ENCODE data around the gene PTCSC3. TPM values are rescaled to one million over a fixed set of nuclear protein-coding genes. Genes with fewer than 3 reads are reported as not detected.

PTCSC3 gene
- total and polyA plus RNA-seq, 9 of the 15 experiments (the other 6 are each of a cell fraction or from before 2014, with no cell fraction given), result not detected

DNA sequence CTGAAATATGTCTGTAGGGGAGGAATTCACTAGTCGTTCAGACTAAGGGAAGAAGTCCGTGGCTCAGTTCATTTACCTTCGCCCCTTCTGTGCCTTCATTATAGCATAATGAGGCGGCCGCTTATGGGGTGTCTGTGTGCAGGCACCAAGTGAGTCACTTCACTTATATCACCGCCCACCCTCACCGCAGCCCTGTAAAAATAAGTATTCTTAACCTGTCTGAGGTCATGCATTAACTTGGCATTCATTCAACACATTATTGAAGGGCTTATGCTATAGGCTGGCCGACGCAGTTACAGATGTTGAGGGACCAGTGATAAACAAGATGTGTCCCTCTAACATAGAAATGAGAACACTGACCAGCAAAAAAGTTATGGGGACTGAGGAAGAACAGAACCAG is 47.7 kb upstream of the PTCSC3 start:
- no TSS peak for BruUV-seq (replicated peaks)
- Histone ChIP-seq H3K9me1 (ENCODE audit: control insufficient read depth, insufficient read depth, low read length) (no peaks in the 10 kb centered on the region), H3K9me3 (replicated peaks; ENCODE audit: control insufficient read depth, insufficient read depth, low read depth, low read length) (no peaks in the 10 kb centered on the region), H2AFZ (ENCODE audit: low read depth, low read length) (no peak overlapping the region), H3K36me3 (ENCODE audit: control insufficient read depth, insufficient read depth, low read length) (no peaks in the 10 kb centered on the region), H3K27me3 (ENCODE audit: control insufficient read depth in 2 of 2, insufficient read depth in 2 of 2, low read length in 2 of 2) (no peaks in the 10 kb centered on the region; a peak in 3 of 5 replicates), H4K20me1 (replicated peaks; ENCODE audit: control insufficient read depth, insufficient read depth, low read length) (no peaks in the 10 kb centered on the region), H3K4me3 (no peak overlapping the region), H3K9ac (ENCODE audit: insufficient read depth in 1 of 2, low read depth in 2 of 2, low read length in 2 of 2) (no peak overlapping the region), H3K27ac (ENCODE audit: extremely low read depth, low read depth, low read length) (no peak overlapping the region), H3K4me1 (replicated peaks in 1 of 2; ENCODE audit: control insufficient read depth in 2 of 2, insufficient read depth in 2 of 2, low read length in 2 of 2) (peaks cover 0 to 3% of the 10 kb centered on the region in 2 experiments; a peak in 3 of 5 replicates), H3K79me2 (ENCODE audit: control insufficient read depth, insufficient read depth, low read length) (no peaks in the 10 kb centered on the region), H3K4me2 (ENCODE audit: insufficient read depth, low read length) (no peak overlapping the region)
- ChIA-PET CTCF (ENCODE audit: low intra/inter-chr PET ratio) (no interaction called here), POLR2A (no interaction called here)
- in situ Hi-C loops (cut with MboI) (no loop called here), intact Hi-C loops (cut with micrococcal nuclease) (no loop called here)
- TF ChIP-seq, protein P1, sequence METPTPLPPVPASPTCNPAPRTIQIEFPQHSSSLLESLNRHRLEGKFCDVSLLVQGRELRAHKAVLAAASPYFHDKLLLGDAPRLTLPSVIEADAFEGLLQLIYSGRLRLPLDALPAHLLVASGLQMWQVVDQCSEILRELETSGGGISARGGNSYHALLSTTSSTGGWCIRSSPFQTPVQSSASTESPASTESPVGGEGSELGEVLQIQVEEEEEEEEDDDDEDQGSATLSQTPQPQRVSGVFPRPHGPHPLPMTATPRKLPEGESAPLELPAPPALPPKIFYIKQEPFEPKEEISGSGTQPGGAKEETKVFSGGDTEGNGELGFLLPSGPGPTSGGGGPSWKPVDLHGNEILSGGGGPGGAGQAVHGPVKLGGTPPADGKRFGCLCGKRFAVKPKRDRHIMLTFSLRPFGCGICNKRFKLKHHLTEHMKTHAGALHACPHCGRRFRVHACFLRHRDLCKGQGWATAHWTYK (CRISPR knock-in tag; IDR thresholded peaks at IDR 0.05), result no peak
- TF ChIP-seq SRSF9 (IDR thresholded peaks at IDR 0.05; ENCODE audit: borderline replicate concordance, low read depth, low read length), result no peak
- TF ChIP-seq SMC3 (conservative IDR thresholded peaks at IDR 0.05; ENCODE audit: insufficient read depth, low read depth, low read length), result no peak
- TF ChIP-seq TARDBP (IDR thresholded peaks at IDR 0.05), result no peak
- peak in 1 of 4 experiments; percentile 15 for DNase-seq (ENCODE audit: extremely low read depth in 1 of 4, low spot score in 3 of 4)
- WGBS (ENCODE audit: insufficient coverage, low coverage, missing lambda C conversion rate), result 11% methylated on average over 9 of the region's 9 CpGs
- FAIRE-seq, result no peak
- ATAC-seq, result peak; percentile 39

DNA sequence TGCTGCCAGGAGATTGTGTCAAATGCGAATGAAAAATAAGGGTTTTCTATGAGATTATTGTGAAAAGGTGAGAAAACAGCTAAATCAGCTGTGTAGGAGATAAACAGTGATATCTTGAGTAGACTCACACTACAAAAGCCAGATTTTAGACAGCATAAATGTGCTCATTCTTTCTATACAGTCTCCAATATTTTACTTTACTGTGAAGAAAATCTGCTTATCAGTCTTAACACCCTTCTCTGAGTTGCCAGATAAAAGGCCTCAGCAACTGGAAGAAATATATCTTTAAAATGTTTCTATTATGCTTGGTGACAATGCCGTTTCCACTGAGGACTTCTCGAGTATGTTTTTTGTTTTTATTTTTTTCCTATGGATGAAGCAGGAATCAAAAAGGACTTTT is 47.0 kb upstream of the PTCSC3 start:
- DNase-seq (ENCODE audit: extremely low read depth in 1 of 4, low spot score in 3 of 4) (peak in 1 of 4 experiments; percentile 23), ATAC-seq (peak; percentile 59), FAIRE-seq (no peak)
- H4K20me1 ChIP-seq (replicated peaks; ENCODE audit: control insufficient read depth, insufficient read depth, low read length), result no peaks in the 10 kb centered on the region
- no peak overlapping the region for H3K27ac ChIP-seq (ENCODE audit: extremely low read depth, low read depth, low read length)
- no peak overlapping the region for H2AFZ ChIP-seq (ENCODE audit: low read depth, low read length)
- H3K36me3 ChIP-seq (ENCODE audit: control insufficient read depth, insufficient read depth, low read length), result no peaks in the 10 kb centered on the region
- no peaks in the 10 kb centered on the region; a peak in 3 of 5 replicates for H3K27me3 ChIP-seq (ENCODE audit: control insufficient read depth in 2 of 2, insufficient read depth in 2 of 2, low read length in 2 of 2)
- H3K4me3 ChIP-seq, result no peak overlapping the region
- ChIA-PET CTCF (ENCODE audit: low intra/inter-chr PET ratio) (no interaction called here), POLR2A (no interaction called here)
- peaks cover 0 to 3% of the 10 kb centered on the region in 2 experiments; a peak in 3 of 5 replicates for H3K4me1 ChIP-seq (replicated peaks in 1 of 2; ENCODE audit: control insufficient read depth in 2 of 2, insufficient read depth in 2 of 2, low read length in 2 of 2)
- intact Hi-C loops (cut with micrococcal nuclease), result no loop called here
- BruUV-seq (replicated peaks), result no TSS peak
- H3K9me1 ChIP-seq (ENCODE audit: control insufficient read depth, insufficient read depth, low read length), result no peaks in the 10 kb centered on the region
- 0% methylated on average over 3 of the region's 3 CpGs for WGBS (ENCODE audit: insufficient coverage, low coverage, missing lambda C conversion rate)
- H3K9ac ChIP-seq (ENCODE audit: insufficient read depth in 1 of 2, low read depth in 2 of 2, low read length in 2 of 2), result no peak overlapping the region
- no peaks in the 10 kb centered on the region for H3K9me3 ChIP-seq (replicated peaks; ENCODE audit: control insufficient read depth, insufficient read depth, low read depth, low read length)
- H3K4me2 ChIP-seq (ENCODE audit: insufficient read depth, low read length), result no peak overlapping the region
- in situ Hi-C loops (cut with MboI), result no loop called here
- H3K79me2 ChIP-seq (ENCODE audit: control insufficient read depth, insufficient read depth, low read length), result no peaks in the 10 kb centered on the region
- TF ChIP-seq TEAD4 (IDR thresholded peaks at IDR 0.05; ENCODE audit: low read length), result peak; percentile 61
- no peak for TF ChIP-seq TEAD4 (CRISPR knock-in tag; IDR thresholded peaks at IDR 0.05; ENCODE audit: borderline replicate concordance)
- peak; percentile 28; the same call in 1 of the 2 replicates for TF ChIP-seq MTA2 (IDR thresholded peaks at IDR 0.05; ENCODE audit: low read depth)
- TF ChIP-seq CBFA2T2 (conservative IDR thresholded peaks at IDR 0.05), result peak; percentile 49
- no peak for TF ChIP-seq NRF1 (conservative IDR thresholded peaks at IDR 0.05 in 1 of 2, IDR thresholded peaks at IDR 0.05 in 1 of 2)
- peak; percentile 51 to 76; a peak in 3 of 4 replicates for TF ChIP-seq KDM1A (IDR thresholded peaks at IDR 0.05)
- peak; percentile 75 for TF ChIP-seq TAL1 (IDR thresholded peaks at IDR 0.05)
- TF ChIP-seq DMBX1 (CRISPR knock-in tag; IDR thresholded peaks at IDR 0.05; ENCODE audit: borderline replicate concordance), result no peak
- TF ChIP-seq ARID1B (IDR thresholded peaks at IDR 0.05), result peak; percentile 61
- TF ChIP-seq SOX6 (IDR thresholded peaks at IDR 0.05), result peak; percentile 64
- peak in 1 of 2 experiments; percentile 33; a peak in 1 of 4 replicates for TF ChIP-seq RCOR1 (IDR thresholded peaks at IDR 0.05; ENCODE audit: borderline replicate concordance in 1 of 2, low read depth in 2 of 2, low read length in 2 of 2)
- peak; percentile 53 for TF ChIP-seq TCF3 (CRISPR knock-in tag; IDR thresholded peaks at IDR 0.05)
- no peak for TF ChIP-seq SAFB2 (IDR thresholded peaks at IDR 0.05; ENCODE audit: borderline replicate concordance, low read depth, low read length, severe bottlenecking)

Data from K562 (cell line).